Measurements from ENCODE around the gene KCNJ12.

The KCNJ12 gene

GRCh38 chr17:21353326-21354010, 22.7 kb upstream of the KCNJ12 start:
- H3K36me3 ChIP-seq (ENCODE audit: insufficient read depth, low read length), result no peaks in the 10 kb centered on the region
- H3K9me3 ChIP-seq (ENCODE audit: low read length), result no peaks in the 10 kb centered on the region
- H2AFZ ChIP-seq (ENCODE audit: low read depth, low read length), result no peak overlapping the region
- peaks cover 32% of the 10 kb centered on the region for H3K4me1 ChIP-seq (ENCODE audit: insufficient read depth, low read length)
- no peak overlapping the region for H3K4me3 ChIP-seq (ENCODE audit: low read length)
- H3K27me3 ChIP-seq (ENCODE audit: insufficient read depth, low read length), result no peaks in the 10 kb centered on the region

GRCh38 chr17:21354796-21355385, 21.3 kb upstream of the KCNJ12 start:
- Histone ChIP-seq H3K4me1 (ENCODE audit: insufficient read depth, low read length) (peaks cover 38% of the 10 kb centered on the region), H2AFZ (ENCODE audit: low read depth, low read length) (no peak overlapping the region), H3K36me3 (ENCODE audit: insufficient read depth, low read length) (no peaks in the 10 kb centered on the region)

GRCh38 chr17:21355586-21355985, 20.6 kb upstream of the KCNJ12 start:
- no peaks in the 10 kb centered on the region for H3K9me3 ChIP-seq (ENCODE audit: low read length)
- no peaks in the 10 kb centered on the region for H3K27me3 ChIP-seq (ENCODE audit: insufficient read depth, low read length)
- H3K4me3 ChIP-seq (ENCODE audit: low read length), result no peak overlapping the region

More at GRCh38 chr17:21354796-21355385, 21.3 kb upstream of the KCNJ12 start:
- Histone ChIP-seq H3K27me3 (ENCODE audit: insufficient read depth, low read length) (no peaks in the 10 kb centered on the region), H3K9me3 (ENCODE audit: low read length) (no peaks in the 10 kb centered on the region), H3K4me3 (ENCODE audit: low read length) (no peak overlapping the region)

GRCh38 chr17:21356537-21357127, 19.5 kb upstream of the KCNJ12 start:
- Histone ChIP-seq H3K4me1 (ENCODE audit: insufficient read depth, low read length) (peaks cover 53% of the 10 kb centered on the region), H3K36me3 (ENCODE audit: insufficient read depth, low read length) (no peaks in the 10 kb centered on the region), H2AFZ (ENCODE audit: low read depth, low read length) (no peak overlapping the region), H3K9me3 (ENCODE audit: low read length) (no peaks in the 10 kb centered on the region), H3K27me3 (ENCODE audit: insufficient read depth, low read length) (no peaks in the 10 kb centered on the region), H3K4me3 (ENCODE audit: low read length) (no peak overlapping the region)

More at GRCh38 chr17:21355586-21355985, 20.6 kb upstream of the KCNJ12 start:
- Histone ChIP-seq H3K4me1 (ENCODE audit: insufficient read depth, low read length) (peaks cover 45% of the 10 kb centered on the region), H2AFZ (ENCODE audit: low read depth, low read length) (no peak overlapping the region), H3K36me3 (ENCODE audit: insufficient read depth, low read length) (no peaks in the 10 kb centered on the region)

GRCh38 chr17:21357281-21357680, 18.9 kb upstream of the KCNJ12 start:
- no peaks in the 10 kb centered on the region for H3K27me3 ChIP-seq (ENCODE audit: insufficient read depth, low read length)
- H2AFZ ChIP-seq (ENCODE audit: low read depth, low read length), result no peak overlapping the region
- no peak overlapping the region for H3K4me3 ChIP-seq (ENCODE audit: low read length)
- H3K4me1 ChIP-seq (ENCODE audit: insufficient read depth, low read length), result peaks cover 53% of the 10 kb centered on the region
- no peaks in the 10 kb centered on the region for H3K36me3 ChIP-seq (ENCODE audit: insufficient read depth, low read length)
- H3K9me3 ChIP-seq (ENCODE audit: low read length), result no peaks in the 10 kb centered on the region

- Histone ChIP-seq H3K4me1 (ENCODE audit: insufficient read depth, low read length) (peaks cover 53% of the 10 kb centered on the region), H3K4me3 (ENCODE audit: low read length) (no peak overlapping the region), H3K27me3 (ENCODE audit: insufficient read depth, low read length) (no peaks in the 10 kb centered on the region), H3K36me3 (ENCODE audit: insufficient read depth, low read length) (no peaks in the 10 kb centered on the region), H3K9me3 (ENCODE audit: low read length) (no peaks in the 10 kb centered on the region), H2AFZ (ENCODE audit: low read depth, low read length) (no peak overlapping the region)
Observed at GRCh38 chr17:21357696-21358656, 18.2 kb upstream of the KCNJ12 start.

GRCh38 chr17:21358682-21359482, 17.3 kb upstream of the KCNJ12 start:
- H3K4me3 ChIP-seq (ENCODE audit: low read length), result no peak overlapping the region
- peaks cover 53% of the 10 kb centered on the region for H3K4me1 ChIP-seq (ENCODE audit: insufficient read depth, low read length)
- H3K9me3 ChIP-seq (ENCODE audit: low read length), result no peaks in the 10 kb centered on the region
- H2AFZ ChIP-seq (ENCODE audit: low read depth, low read length), result no peak overlapping the region
- H3K27me3 ChIP-seq (ENCODE audit: insufficient read depth, low read length), result no peaks in the 10 kb centered on the region
- H3K36me3 ChIP-seq (ENCODE audit: insufficient read depth, low read length), result no peaks in the 10 kb centered on the region

GRCh38 chr17:21359483-21359840, 16.7 kb upstream of the KCNJ12 start:
- no peaks in the 10 kb centered on the region for H3K9me3 ChIP-seq (ENCODE audit: low read length)
- H3K36me3 ChIP-seq (ENCODE audit: insufficient read depth, low read length), result no peaks in the 10 kb centered on the region
- peaks cover 50% of the 10 kb centered on the region for H3K4me1 ChIP-seq (ENCODE audit: insufficient read depth, low read length)
- no peaks in the 10 kb centered on the region for H3K27me3 ChIP-seq (ENCODE audit: insufficient read depth, low read length)
- H3K4me3 ChIP-seq (ENCODE audit: low read length), result no peak overlapping the region
- H2AFZ ChIP-seq (ENCODE audit: low read depth, low read length), result no peak overlapping the region

- Histone ChIP-seq H3K36me3 (ENCODE audit: insufficient read depth, low read length) (no peaks in the 10 kb centered on the region), H3K27me3 (ENCODE audit: insufficient read depth, low read length) (no peaks in the 10 kb centered on the region), H3K4me1 (ENCODE audit: insufficient read depth, low read length) (peaks cover 45% of the 10 kb centered on the region), H3K4me3 (ENCODE audit: low read length) (no peak overlapping the region), H2AFZ (ENCODE audit: low read depth, low read length) (no peak overlapping the region), H3K9me3 (ENCODE audit: low read length) (no peaks in the 10 kb centered on the region)
Observed at GRCh38 chr17:21360048-21360447, 16.1 kb upstream of the KCNJ12 start.

- Histone ChIP-seq H3K4me1 (ENCODE audit: insufficient read depth, low read length) (peaks cover 40% of the 10 kb centered on the region), H2AFZ (ENCODE audit: low read depth, low read length) (no peak overlapping the region), H3K4me3 (ENCODE audit: low read length) (no peak overlapping the region), H3K27me3 (ENCODE audit: insufficient read depth, low read length) (no peaks in the 10 kb centered on the region), H3K36me3 (ENCODE audit: insufficient read depth, low read length) (no peaks in the 10 kb centered on the region), H3K9me3 (ENCODE audit: low read length) (no peaks in the 10 kb centered on the region)
Observed at GRCh38 chr17:21361020-21361809, 14.9 kb upstream of the KCNJ12 start.

GRCh38 chr17:21362331-21362931, 13.7 kb upstream of the KCNJ12 start:
- no peak overlapping the region for H3K4me3 ChIP-seq (ENCODE audit: low read length)
- peaks cover 32% of the 10 kb centered on the region for H3K4me1 ChIP-seq (ENCODE audit: insufficient read depth, low read length)
- no peaks in the 10 kb centered on the region for H3K36me3 ChIP-seq (ENCODE audit: insufficient read depth, low read length)
- no peaks in the 10 kb centered on the region for H3K27me3 ChIP-seq (ENCODE audit: insufficient read depth, low read length)
- H2AFZ ChIP-seq (ENCODE audit: low read depth, low read length), result no peak overlapping the region
- H3K9me3 ChIP-seq (ENCODE audit: low read length), result no peaks in the 10 kb centered on the region
